DMS 273 treated with DMSO at 0.1 percent for 48 hours (cell line): ENCODE measurements around the gene PRIMPOL.
"Not testable (repeated sequence)": the region's sequence is repeated elsewhere in the genome, so short reads cannot be mapped to it uniquely, and the experiment has no call there.

Experiments
- DNase-seq: peaks from one replicate; lab custom pipeline; 2025; lab: John Stamatoyannopoulos, UW

Gene PRIMPOL

DNA sequence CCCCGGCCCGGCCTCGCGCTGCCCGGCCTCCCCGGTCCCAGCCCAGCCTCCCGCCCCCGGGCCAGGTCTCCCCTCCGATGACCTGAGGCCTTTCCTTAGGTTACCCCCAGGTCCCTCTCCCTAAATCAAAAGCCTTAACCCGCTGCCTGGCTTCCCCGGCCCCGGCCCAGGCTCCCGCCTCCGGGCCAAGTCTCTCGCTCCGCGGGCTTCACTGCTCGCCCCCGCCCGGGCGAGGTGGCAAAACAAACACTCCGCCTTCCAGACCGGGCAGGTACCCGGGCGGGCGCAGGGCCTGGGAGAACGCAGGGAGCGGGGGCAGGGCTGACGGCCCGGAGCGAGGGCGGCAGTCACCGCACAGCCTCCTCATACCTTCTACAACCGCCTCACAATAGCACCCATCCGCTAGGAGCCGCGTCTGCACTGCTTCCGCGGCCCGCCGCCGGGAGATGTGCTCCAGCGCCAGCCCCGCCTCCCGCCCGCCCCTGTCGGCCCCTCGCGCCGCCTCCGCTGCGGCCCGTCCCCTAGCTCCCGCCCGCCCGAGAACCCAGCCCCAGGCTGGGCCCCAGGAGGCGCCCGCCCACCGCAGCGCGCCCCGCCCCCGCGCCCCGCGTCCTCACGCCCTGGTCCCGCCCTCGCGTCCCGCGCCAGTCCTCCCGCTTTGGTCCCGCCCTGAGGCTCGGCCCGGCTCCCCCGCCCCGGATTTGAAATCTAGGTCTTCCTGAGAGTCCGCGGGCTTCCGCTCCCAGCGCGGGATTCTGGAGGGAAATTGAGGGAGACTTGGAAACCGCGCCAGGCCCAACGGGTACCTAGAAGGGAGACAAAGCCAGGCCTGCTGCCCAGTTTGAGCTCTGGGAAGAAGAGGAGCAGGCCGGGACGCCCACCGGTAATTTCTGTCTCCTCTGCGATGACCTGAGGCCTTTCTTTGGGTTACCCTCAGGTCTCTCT, at the start of gene PRIMPOL, which contains the start of gene CASP3:
Gene PRIMPOL, plus strand, starts transcription at position 713 of the 945 bp plus-strand sequence. CDS start 7,403 bp downstream, outside the sequence.
Gene CASP3, minus strand, starts transcription at position 422 of the 945 bp plus-strand sequence. CDS start 10,994 bp downstream, outside the sequence.
- DNase-seq, result peak; percentile 47

GRCh38 chr4:184600982-184601381, 48.6 kb upstream of the PRIMPOL start:
- not testable (repeated sequence) for DNase-seq

GRCh38 chr4:184602857-184603256, 46.7 kb upstream of the PRIMPOL start:
- not testable (repeated sequence) for DNase-seq

GRCh38 chr4:184607429-184607828, 42.1 kb upstream of the PRIMPOL start:
- DNase-seq, result not testable (repeated sequence)

DNA sequence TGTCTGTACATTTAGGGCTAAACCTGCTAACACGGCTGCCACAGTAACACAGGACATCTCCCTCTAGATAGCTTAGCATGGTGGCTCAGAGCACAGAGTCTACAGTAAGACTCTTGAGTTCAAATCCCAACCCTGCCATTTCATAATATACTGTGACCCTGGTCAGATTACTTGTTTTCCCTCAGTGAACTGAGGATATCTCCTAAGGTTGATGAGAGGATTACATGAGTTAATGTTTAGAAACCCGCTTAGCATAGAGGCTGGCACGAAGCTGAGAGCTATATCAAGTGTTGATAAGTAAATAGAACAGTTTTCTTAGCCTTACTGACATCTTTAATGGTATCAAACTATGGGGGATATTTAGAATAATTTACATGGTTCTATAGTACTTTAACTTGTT, 37.5 kb upstream of the PRIMPOL start:
- no peak for DNase-seq

DNA sequence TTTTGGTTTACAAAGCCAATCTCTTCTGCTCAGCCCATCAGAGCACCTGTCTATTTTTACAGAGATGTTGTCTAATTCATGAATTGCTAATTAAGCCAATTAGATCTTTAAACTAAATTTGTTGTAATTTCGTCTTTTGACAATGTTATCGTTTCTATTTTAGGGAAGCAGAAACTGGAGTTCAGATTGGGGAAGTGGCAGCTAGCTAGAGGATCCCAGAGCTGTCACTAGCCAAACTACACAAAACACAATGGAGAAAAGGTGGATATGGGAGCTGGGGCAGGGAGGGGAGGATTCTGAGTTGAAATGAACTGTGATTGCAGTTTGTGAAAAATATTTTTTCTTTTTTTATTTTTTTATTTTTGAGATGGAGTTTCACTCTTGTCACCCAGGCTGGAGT, 36.1 kb upstream of the PRIMPOL start:
- no peak for DNase-seq

- DNase-seq, result no peak
Observed at GRCh38 chr4:184614509-184614908, 35.0 kb upstream of the PRIMPOL start.

- not testable (repeated sequence) for DNase-seq
Observed at GRCh38 chr4:184616168-184616567, 33.4 kb upstream of the PRIMPOL start.

DNA sequence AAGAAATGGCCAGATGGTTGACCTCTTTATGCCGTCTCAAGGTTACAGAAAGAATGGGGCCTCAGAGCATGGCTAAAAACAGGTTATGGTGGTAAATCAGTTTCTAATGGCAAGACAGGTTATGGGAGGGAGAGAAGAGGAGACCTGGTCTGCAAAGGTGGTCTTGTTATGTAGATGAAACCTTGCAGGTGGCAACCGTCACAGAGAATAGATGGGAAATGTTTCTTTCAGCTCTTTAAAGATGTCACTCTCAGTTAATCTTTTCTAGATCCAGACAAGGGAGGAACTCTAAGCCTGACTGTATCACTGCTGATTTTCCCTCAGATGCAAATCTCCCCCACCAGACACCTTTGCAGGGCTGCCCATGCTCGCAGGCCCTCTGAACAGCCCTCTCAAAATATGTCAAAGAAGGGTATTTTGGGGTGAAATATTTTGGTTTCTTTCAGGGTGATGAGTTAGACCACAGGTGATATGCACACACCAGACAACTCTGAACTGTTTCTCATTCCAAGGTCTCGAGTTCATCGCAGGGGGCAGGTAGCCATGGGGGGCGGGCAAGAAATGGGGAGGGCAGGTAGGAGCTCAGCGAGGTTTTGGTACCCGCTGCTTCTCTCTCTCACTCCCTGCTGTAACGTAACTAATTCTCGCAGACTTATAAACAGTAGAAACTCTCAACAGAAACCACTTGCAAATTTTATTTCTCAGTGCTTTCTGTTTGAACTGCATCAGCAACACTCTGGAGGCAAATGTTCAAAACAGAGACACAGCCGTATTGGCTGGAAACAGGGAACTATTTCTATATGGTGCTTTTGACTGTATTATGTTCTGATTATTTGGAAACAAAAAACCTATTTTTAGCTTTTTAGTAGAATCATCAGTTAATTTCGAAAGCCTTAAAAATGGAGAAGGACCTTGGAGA, 32.6 kb upstream of the PRIMPOL start:
- DNase-seq, result no peak

DNA sequence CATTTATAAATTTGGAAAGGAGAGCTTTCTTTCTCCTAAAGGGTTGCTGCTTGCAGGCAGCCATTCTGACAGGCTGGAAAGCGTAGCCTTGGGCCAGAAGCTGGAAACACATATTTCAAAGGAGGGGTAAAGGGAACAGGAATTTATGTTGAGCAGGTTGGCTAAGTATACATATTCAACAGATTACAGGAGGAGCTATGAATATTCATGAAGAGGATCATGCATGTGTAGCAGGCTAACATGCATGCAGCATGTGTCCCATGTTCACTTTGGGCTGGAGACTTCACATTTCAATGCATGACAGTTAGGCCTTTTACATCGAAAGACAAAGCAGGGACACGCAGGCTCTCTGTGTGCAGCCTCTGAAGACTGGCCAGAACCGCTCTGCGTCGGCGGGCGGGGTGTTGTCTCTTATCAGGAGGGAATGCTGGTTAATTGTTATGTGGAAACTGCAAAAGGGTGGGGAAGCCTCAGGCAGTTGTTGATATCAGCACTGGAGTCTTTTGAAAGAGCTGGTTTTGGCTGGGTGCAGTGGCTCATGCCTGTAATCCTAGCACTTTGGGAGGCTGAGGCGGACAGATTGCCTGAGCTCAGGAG, 31.8 kb upstream of the PRIMPOL start:
- DNase-seq, result no peak

GRCh38 chr4:184620212-184620867, 29.2 kb upstream of the PRIMPOL start:
- no peak for DNase-seq

DNA sequence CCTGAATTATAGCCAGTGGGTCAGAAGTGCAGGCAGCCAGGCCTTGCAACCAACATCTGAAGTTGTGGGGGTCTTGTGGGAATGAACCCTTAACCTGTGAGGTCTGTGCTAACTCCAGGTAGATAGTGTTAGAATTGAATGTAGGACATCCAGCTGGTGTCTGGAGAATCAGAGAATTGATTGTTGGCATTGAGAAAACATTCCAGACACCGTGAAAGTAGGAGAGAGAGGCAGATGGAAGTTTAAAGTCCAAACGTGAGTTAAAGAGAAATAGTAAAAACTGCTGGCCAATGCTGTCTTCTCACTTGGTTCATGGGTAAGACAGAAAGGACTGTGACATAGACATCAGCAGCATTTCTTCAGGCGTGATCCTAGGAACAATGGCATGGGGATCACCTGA, 28.0 kb upstream of the PRIMPOL start:
- no peak for DNase-seq

DNA sequence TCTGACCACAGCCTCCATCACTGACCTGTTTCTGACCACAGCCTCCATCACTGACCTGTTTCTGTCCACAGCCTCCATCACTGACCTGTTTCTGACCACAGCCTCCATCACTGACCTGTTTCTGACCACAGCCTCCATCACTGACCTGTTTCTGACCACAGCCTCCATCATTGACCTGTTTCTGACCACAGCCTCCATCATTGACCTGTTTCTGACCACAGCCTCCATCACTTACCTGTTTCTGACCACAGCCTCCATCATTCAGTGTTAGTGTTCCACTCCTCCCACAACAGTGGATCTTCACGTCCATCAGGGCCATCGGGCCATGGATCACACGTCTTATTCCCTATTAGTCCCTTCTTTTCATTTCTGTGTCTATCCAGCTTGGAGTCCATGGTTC, 25.0 kb upstream of the PRIMPOL start:
- DNase-seq, result not testable (repeated sequence)

DNA sequence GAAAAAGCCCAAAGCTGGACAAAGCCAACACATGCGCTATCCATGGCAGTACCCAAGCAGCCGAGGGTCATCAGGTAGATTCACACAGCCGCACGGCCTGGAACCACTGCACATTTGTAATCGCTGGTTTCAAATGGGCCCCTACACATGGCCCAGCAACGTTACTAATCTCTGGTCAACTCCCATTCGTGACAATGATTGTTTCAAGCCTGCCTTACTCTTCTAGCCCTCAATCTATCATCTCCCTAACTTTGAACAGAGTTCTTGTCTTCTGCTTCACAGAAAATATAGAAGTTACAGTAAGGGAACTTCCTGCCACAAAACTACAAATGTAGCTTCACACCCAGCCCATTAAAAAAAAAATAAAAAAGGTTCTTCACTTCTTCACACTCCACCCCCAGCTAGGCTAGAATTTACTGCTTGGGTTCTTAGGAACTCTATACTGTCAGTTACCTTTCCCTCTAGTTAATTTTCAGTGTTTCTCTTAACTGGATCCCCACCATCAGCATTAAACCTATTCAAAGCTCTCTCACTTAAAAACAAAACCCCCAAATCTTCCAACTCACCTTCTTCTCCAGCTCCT, 24.5 kb upstream of the PRIMPOL start:
- no peak for DNase-seq

DNA sequence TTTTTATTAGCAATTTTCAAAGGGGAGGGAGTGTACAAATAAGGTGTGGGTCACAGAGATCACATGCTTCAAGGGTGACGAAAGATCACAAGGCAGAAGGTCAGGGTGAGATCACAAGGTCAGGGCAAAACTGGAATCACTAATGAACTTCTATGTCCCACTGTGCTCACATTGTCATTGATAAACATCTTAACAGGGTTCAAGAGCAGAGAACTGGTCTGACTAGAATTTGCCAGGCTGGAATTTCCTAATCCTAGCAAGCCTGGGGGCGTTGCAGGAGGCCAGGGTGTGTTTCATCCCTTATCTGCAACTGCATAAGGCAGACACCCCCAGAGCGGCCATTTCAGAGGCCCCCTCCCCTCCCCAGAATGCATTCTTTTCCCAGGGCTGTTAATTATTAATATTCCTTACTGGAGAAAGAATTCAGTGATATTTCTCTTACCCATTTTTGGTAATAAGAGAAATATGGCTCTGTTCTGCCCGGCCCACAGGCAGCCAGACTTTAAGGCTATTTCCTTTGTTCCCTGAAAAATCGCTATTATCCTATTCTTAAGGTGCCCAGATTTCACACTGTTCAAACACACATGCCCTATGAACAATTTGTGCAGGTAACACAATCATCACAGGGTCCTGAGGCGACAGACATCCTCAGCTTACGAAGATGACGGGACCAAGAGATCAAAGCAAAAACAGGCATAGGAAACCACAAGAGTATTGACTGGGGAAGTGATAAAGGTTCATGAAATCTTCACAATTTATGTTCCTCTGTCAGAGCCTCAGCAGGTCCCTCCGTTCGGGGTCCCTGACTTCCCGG, 23.5 kb upstream of the PRIMPOL start:
- DNase-seq, result not testable (repeated sequence)

GRCh38 chr4:184628103-184628502, 21.4 kb upstream of the PRIMPOL start:
- DNase-seq, result no peak

GRCh38 chr4:184632842-184633241, 16.7 kb upstream of the PRIMPOL start:
- no peak for DNase-seq

GRCh38 chr4:184635381-184635780, 14.2 kb upstream of the PRIMPOL start:
- no peak for DNase-seq

- no peak for DNase-seq
Observed at GRCh38 chr4:184636144-184636543, 13.4 kb upstream of the PRIMPOL start.

DNA sequence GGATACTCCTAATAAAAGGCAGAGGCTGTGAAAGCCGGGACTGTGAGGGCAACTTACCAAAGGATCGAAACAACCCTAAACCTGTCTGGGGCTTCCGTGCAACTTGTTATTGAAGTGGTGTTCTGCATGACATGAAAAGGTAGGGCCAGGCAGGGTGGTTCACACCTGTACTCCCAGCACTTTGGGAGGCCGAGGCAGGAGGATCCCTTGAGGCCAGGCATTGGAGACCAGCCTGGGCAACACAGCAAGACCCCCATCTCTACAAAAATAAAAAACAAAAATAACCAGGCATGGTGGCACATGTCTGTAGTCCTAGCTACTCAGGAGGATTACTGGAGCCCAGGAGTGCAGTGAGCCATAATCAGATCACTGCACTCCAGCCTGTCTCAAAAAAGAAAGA, 12.6 kb upstream of the PRIMPOL start:
- DNase-seq, result no peak
